Measurements from ENCODE around the gene RPL3. TPM values are rescaled to one million over a fixed set of nuclear protein-coding genes. Genes with fewer than 3 reads are reported as not detected.

The RPL3 gene
- total and polyA plus RNA-seq, 2 of the 4 experiments (the other 2 are of a cell fraction): 2,871 to 3,312 TPM

DNA sequence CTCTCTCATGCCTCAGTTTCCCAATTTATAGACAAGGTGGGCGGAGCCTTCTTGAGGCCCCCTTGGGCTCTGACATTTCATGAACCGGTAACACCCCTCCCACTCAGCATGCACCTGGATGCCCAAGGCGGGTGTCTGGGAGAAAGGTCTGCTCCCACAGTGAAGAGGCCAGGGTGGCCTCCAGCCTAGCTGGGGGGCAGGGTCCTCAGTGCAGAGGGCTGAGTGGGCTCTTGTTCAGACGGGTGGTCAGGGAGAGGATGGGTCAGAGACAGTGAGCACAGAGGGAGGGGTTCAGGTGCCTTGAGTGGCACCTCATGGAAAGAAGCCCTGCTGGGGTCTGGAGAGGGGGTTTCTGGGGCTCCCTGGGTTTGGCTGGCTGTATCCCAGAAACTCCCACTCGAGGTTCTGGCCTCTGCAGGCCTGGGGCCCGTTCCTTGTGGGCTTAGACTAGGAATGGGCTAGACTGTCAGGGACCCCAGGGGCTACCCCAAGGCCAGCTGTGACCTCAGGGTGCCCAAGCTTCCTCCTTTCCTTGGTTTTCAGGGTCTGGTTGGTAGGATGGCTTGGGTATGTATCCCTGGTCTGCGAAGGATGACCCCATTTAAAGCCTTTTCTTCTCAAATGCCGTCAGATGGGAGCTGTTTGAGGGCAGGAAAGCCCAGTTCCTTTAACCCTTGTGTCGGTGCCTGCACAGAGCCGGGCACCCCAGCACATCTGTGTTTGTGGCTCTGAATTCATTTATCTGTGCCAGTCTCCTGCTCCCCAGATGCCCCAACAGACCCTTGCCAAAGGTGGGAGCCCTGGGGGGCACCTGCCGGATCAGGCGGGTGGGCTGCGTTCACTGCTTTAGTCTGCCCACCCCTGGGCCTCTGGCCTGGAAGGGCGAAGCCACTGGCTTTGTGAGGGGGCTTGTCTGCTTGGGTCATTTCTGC is 31.6 kb upstream of the RPL3 start:
- 0 out of 2 replicates have a peak overlapping the region, but pooled peaks have one; percentile 24 for H2BK20ac ChIP-seq (ENCODE audit: low read depth, low read length)
- peak overlapping the region; percentile 96 for H2AK9ac ChIP-seq (replicated peaks; ENCODE audit: low read depth, low read length, poor library complexity)
- no peaks in the 10 kb centered on the region for H3K9me3 ChIP-seq (ENCODE audit: control insufficient read depth, insufficient read depth, low read length)
- peak overlapping the region; percentile 86 for H3K4me2 ChIP-seq (ENCODE audit: low read depth, low read length)
- H3K4me3 ChIP-seq (ENCODE audit: insufficient read depth, low read depth, low read length): peak overlapping the region; percentile 80
- H3K4ac ChIP-seq (ENCODE audit: low read depth, low read length): peak overlapping the region; percentile 86
- in situ Hi-C loops (cut with MboI; ENCODE audit: low sequenced_read_pairs) (no loop called here), dilution Hi-C loops (cut with HindIII; ENCODE audit: low sequenced_read_pairs, unreplicated experiment) (no loop called here), intact Hi-C loops (cut with micrococcal nuclease) (loop anchor here (1.0 kb wide), 1 partner anchor 54 kb away; no protein-coding TSS in a partner anchor)
- H3K27ac ChIP-seq (ENCODE audit: insufficient read depth, low read length): no peak overlapping the region
- no peak for DNase-seq
- no peak overlapping the region for H3K56ac ChIP-seq (ENCODE audit: extremely low read depth, insufficient read depth, low read length)
- H3K18ac ChIP-seq (ENCODE audit: low read depth, low read length): no peak overlapping the region; the same call in 1 of the 2 replicates
- no TSS peak for BruUV-seq (replicated peaks)
- H3K14ac ChIP-seq (replicated peaks; ENCODE audit: low read depth, low read length): peak overlapping the region; percentile 97
- peak overlapping the region; percentile 85 for H2AK5ac ChIP-seq (ENCODE audit: low read depth, low read length)
- ATAC-seq (ENCODE audit: low read depth): no peak
- POLR2A ChIA-PET (ENCODE audit: unreplicated experiment): interaction anchor here (0.6 kb wide), 1 partner anchor 97 kb away, joined by 3 read pairs; no protein-coding TSS in a partner anchor
- H4K5ac ChIP-seq (ENCODE audit: low read depth, low read length): peak overlapping the region; percentile 67; the same call in 1 of the 2 replicates
- H2BK15ac ChIP-seq (ENCODE audit: low read depth, low read length): no peak overlapping the region
- no peaks in the 10 kb centered on the region for H3K27me3 ChIP-seq (ENCODE audit: control insufficient read depth, insufficient read depth, low read length)
- CTCF ChIA-PET: interaction anchor here (0.9 kb wide), 1 partner anchor 164 kb away, joined by 4 read pairs; no protein-coding TSS in a partner anchor
- peak overlapping the region; percentile 99 for H2AFZ ChIP-seq (replicated peaks; ENCODE audit: low read length, poor library complexity)
- peaks cover 15% of the 10 kb centered on the region for H3K4me1 ChIP-seq (ENCODE audit: control insufficient read depth, insufficient read depth, low read length)
- peaks cover 17% of the 10 kb centered on the region for H3K9me1 ChIP-seq (ENCODE audit: insufficient read depth, low read length)
- peak overlapping the region; percentile 97 for H3K23ac ChIP-seq (ENCODE audit: low read depth, low read length)
- H3K36me3 ChIP-seq (ENCODE audit: control insufficient read depth, insufficient read depth, low read length): no peaks in the 10 kb centered on the region
- H4K91ac ChIP-seq (ENCODE audit: insufficient read depth, low read depth, low read length): peak overlapping the region; percentile 62; the same call in 1 of the 2 replicates
- no peak overlapping the region for H2BK5ac ChIP-seq (ENCODE audit: low read depth, low read length, poor library complexity, severe bottlenecking)
- H2BK120ac ChIP-seq (ENCODE audit: low read depth, low read length): peak overlapping the region; percentile 68
- 80% methylated on average over 1 of the region's 14 CpGs; no CpG with 5 or more reads in 1 of the 2 experiments for WGBS, 2 experiments (ENCODE audit: extremely low coverage in 2 of 2, insufficient read length in 1 of 2)
- peak overlapping the region; percentile 18 to 64; a peak in 2 of 4 replicates for H4K8ac ChIP-seq (ENCODE audit: low read depth in 2 of 2, low read length in 2 of 2)
- peaks cover 12% of the 10 kb centered on the region for H4K20me1 ChIP-seq (ENCODE audit: insufficient read depth, low read length)
- H3K9ac ChIP-seq (ENCODE audit: low read depth, low read length): peak overlapping the region; percentile 86
- peaks cover 9 to 26% of the 10 kb centered on the region in 2 experiments; a peak in 3 of 4 replicates for H3K79me1 ChIP-seq (ENCODE audit: low read depth in 1 of 2, low read length in 2 of 2)
- TF ChIP-seq BHLHE40 (IDR thresholded peaks at IDR 0.05; ENCODE audit: low read depth, low read length): no peak
- no peak for TF ChIP-seq CEBPB (IDR thresholded peaks at IDR 0.05; ENCODE audit: low read depth, low read length)
- no peak for TF ChIP-seq CHD1 (IDR thresholded peaks at IDR 0.05; ENCODE audit: low read depth, low read length)
- TF ChIP-seq MAFK (IDR thresholded peaks at IDR 0.05; ENCODE audit: low read depth, low read length): no peak
- no peak for TF ChIP-seq SMC3 (IDR thresholded peaks at IDR 0.05; ENCODE audit: low read depth, low read length)
- no peak for TF ChIP-seq NFE2L2 (IDR thresholded peaks at IDR 0.05; ENCODE audit: low read depth, low read length)
- no peak for TF ChIP-seq CTCF (conservative IDR thresholded peaks at IDR 0.05; ENCODE audit: low read depth, low read length)
- no peak for TF ChIP-seq POLR2A (IDR thresholded peaks at IDR 0.05; ENCODE audit: low read depth, low read length)
- no peak for TF ChIP-seq FOS (IDR thresholded peaks at IDR 0.05; ENCODE audit: low read depth, low read length)
- TF ChIP-seq RCOR1 (IDR thresholded peaks at IDR 0.05; ENCODE audit: insufficient replicate concordance, low read length): no peak
- TF ChIP-seq RFX5 (IDR thresholded peaks at IDR 0.05; ENCODE audit: low read depth, low read length): no peak
- TF ChIP-seq RAD21 (IDR thresholded peaks at IDR 0.05; ENCODE audit: low read length): no peak
- TF ChIP-seq, protein P1, sequence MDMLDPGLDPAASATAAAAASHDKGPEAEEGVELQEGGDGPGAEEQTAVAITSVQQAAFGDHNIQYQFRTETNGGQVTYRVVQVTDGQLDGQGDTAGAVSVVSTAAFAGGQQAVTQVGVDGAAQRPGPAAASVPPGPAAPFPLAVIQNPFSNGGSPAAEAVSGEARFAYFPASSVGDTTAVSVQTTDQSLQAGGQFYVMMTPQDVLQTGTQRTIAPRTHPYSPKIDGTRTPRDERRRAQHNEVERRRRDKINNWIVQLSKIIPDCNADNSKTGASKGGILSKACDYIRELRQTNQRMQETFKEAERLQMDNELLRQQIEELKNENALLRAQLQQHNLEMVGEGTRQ (IDR thresholded peaks at IDR 0.05; ENCODE audit: low read depth, low read length): no peak
- no peak for TF ChIP-seq MAZ (IDR thresholded peaks at IDR 0.05; ENCODE audit: borderline replicate concordance, low read depth, low read length)
- no peak; the same call in 1 of the 2 replicates for TF ChIP-seq MXI1 (IDR thresholded peaks at IDR 0.05; ENCODE audit: borderline replicate concordance, low read depth, low read length)

All from IMR-90 (cell line).